ENCODE measurements around the gene SLC37A1. TPM values are rescaled to one million over a fixed set of nuclear protein-coding genes. Genes with fewer than 3 reads are reported as not detected.

SLC37A1 gene
- total and polyA plus RNA-seq, 5 donors from 2014 or later: 2.8 to 18.8 (median 3.6) TPM

DNA sequence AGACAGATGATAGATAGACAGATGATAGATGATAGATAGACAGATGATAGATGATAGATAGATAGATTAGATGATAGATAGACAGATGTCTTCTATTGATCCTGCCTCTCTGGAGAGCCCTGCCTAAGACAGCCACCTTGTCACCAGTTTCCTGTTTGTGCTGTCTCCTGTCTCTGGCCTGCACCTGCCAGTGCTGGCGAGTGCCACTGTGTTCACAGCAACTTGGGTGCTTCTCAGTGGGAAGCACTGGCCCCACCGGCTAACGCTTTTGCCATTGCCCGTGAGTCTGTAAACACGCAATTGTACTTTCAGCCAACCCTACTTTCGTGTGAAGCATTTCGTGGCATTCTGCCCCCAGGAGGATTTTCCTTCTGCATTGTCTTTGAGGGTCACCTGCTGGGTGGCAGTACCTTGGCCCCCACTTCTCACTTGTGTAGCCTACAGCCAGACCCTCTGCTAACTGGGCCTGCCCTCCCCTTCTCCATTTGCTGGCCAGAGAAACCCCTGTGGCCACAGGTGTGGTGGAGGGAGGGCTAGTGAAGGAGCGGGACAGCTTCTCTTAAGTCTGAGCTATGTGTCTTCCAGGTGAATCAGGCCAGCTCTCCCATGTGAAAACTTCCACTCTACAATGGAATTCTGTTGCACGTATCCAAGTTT lies 116.4 kb downstream of the SLC37A1 start:
- Histone ChIP-seq H3K36me3 (ENCODE audit: control insufficient read depth, insufficient read depth, low read length) (no peaks in the 10 kb centered on the region), H3K27me3 (ENCODE audit: control insufficient read depth, insufficient read depth, low read length) (peaks cover 2% of the 10 kb centered on the region), H3K27ac (ENCODE audit: insufficient read depth, low read length, poor library complexity, severe bottlenecking) (no peak overlapping the region), H3K4me1 (ENCODE audit: control insufficient read depth, insufficient read depth, low read length, poor library complexity, severe bottlenecking) (no peaks in the 10 kb centered on the region), H3K9me3 (ENCODE audit: control insufficient read depth in 2 of 2, low read length in 2 of 2) (no peaks in the 10 kb centered on the region), H3K4me3 (ENCODE audit: low read depth, low read length) (no peak overlapping the region)
- Mint-ChIP-seq H3K36me3 (no peaks in the 10 kb centered on the region), H3K27me3 (peaks cover 2% of the 10 kb centered on the region), H3K4me1 (peaks cover 0 to 2% (median 0%) of the 10 kb centered on the region in 4 donors), H3K9me3 (no peaks in the 10 kb centered on the region), H3K27ac (peak overlapping the region in 1 of 3 donors; percentile 53), H3K4me3 (no peak overlapping the region)
- peak in 1 of 2 donors; percentile 38 for ATAC-seq (ENCODE audit: low read depth in 2 of 2)
- no peak for DNase-seq

DNA sequence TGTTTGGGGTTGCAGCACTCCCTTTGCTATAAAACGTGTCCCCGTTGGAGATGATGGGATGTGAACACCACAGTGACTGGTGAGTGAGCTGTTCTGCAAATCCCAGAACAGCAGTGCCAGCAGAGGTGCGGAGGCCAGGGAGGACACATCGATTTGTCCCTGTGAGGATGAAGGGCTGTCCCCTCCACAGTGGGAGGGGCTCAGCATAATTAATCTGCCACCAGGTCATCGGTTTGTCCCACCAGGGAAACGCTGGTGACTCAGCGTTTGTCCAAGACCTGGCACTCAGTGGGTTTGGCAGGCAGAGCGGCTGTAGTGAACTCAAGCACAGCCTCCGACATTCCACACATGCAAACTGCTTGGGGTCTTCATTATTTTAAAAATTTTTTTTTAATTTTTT lies 117.0 kb downstream of the SLC37A1 start:
- ATAC-seq (ENCODE audit: low read depth in 2 of 2) (no peak), DNase-seq (no peak)
- Mint-ChIP-seq H3K4me3 (no peak overlapping the region), H3K9me3 (no peaks in the 10 kb centered on the region), H3K4me1 (peaks cover 0 to 2% (median 0%) of the 10 kb centered on the region in 4 donors), H3K36me3 (no peaks in the 10 kb centered on the region), H3K27ac (peak overlapping the region in 1 of 3 donors; percentile 53), H3K27me3 (no peaks in the 10 kb centered on the region)
- Histone ChIP-seq H3K4me3 (ENCODE audit: low read depth, low read length) (no peak overlapping the region), H3K27ac (ENCODE audit: insufficient read depth, low read length, poor library complexity, severe bottlenecking) (no peak overlapping the region), H3K36me3 (ENCODE audit: control insufficient read depth, insufficient read depth, low read length) (no peaks in the 10 kb centered on the region), H3K4me1 (ENCODE audit: control insufficient read depth, insufficient read depth, low read length, poor library complexity, severe bottlenecking) (no peaks in the 10 kb centered on the region), H3K9me3 (ENCODE audit: control insufficient read depth in 2 of 2, low read length in 2 of 2) (no peaks in the 10 kb centered on the region), H3K27me3 (ENCODE audit: control insufficient read depth, insufficient read depth, low read length) (peaks cover 2% of the 10 kb centered on the region)

Other genes with a start within 250 kb of the SLC37A1 start
- gene TFF3, start 198.4 kb upstream of the SLC37A1 start, total RNA-seq: not detected
- gene TFF3, start 198.4 kb upstream of the SLC37A1 start, polyA plus RNA-seq: not detected
- gene TFF2, start 162.9 kb upstream of the SLC37A1 start, total RNA-seq: not detected
- not detected for gene TFF2, start 162.9 kb upstream of the SLC37A1 start, polyA plus RNA-seq
- gene TFF1, start 147.3 kb upstream of the SLC37A1 start, total RNA-seq: not detected
- not detected for gene TFF1, start 147.3 kb upstream of the SLC37A1 start, polyA plus RNA-seq
- gene TMPRSS3, start 117.8 kb upstream of the SLC37A1 start, total RNA-seq: 4.0 TPM
- gene TMPRSS3, start 117.8 kb upstream of the SLC37A1 start, polyA plus RNA-seq: 1 to 10 TPM; 1.1 to 2.4 (median 2.2) TPM
- gene UBASH3A, start 110.0 kb upstream of the SLC37A1 start, total RNA-seq: 56.0 TPM
- gene UBASH3A, start 110.0 kb upstream of the SLC37A1 start, polyA plus RNA-seq: 10 to 100 TPM; 36.2 to 52.6 (median 44.4) TPM
- 0.25 TPM for gene RSPH1, start 17.6 kb upstream of the SLC37A1 start, total RNA-seq
- gene RSPH1, start 17.6 kb upstream of the SLC37A1 start, polyA plus RNA-seq: not detected
- gene PDE9A, start 139.8 kb downstream of the SLC37A1 start, total RNA-seq: 7.3 TPM
- 1 to 10 TPM; 1.4 to 3.5 (median 2.3) TPM for gene PDE9A, start 139.8 kb downstream of the SLC37A1 start, polyA plus RNA-seq